A673 (cell line): ENCODE data around the gene SH2B3.

Experiments
- EZH2 ChIP-seq: fragments of 200-600 bp; sonication (generic); IDR thresholded peaks from 2 replicates; pipeline ENCODE4 v1.6.1; 2017; ENCODE audit warnings: borderline replicate concordance, low read depth, mild to moderate bottlenecking, mixed read lengths, antibody characterized with exemption, low read length; ENCODE audit not compliant: poor library complexity, severe bottlenecking
- TF ChIP-seq, protein P1 (sequence below): fragments of 300-800, 200-600 bp; sonication (generic); conservative IDR thresholded peaks from 2 replicates; pipeline ENCODE4 v1.5.1; 2017; ENCODE audit warnings: low read depth, mild to moderate bottlenecking, antibody characterized with exemption, low read length, moderate library complexity, mixed read lengths

DNA sequence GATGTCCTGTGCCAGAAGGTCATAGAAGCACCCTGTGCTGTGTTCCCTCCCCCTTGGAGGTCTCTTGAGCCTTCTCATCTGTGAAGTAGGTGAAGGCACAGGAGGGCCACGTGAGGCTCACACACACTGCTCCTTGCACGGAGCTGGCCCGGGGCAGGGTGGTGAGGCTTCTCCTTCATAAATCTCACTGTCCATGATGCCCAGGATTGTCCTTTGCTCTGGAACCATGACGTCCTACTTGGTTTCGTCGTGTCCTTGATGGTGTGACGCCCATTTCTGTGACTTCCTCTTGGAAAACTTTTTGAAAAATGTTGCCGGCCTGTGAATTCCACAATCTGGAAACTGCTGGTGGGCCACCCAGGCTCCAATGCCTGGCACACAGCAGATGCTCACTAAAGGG lies 34.4 kb downstream of the SH2B3 start:
- TF ChIP-seq, protein P1, sequence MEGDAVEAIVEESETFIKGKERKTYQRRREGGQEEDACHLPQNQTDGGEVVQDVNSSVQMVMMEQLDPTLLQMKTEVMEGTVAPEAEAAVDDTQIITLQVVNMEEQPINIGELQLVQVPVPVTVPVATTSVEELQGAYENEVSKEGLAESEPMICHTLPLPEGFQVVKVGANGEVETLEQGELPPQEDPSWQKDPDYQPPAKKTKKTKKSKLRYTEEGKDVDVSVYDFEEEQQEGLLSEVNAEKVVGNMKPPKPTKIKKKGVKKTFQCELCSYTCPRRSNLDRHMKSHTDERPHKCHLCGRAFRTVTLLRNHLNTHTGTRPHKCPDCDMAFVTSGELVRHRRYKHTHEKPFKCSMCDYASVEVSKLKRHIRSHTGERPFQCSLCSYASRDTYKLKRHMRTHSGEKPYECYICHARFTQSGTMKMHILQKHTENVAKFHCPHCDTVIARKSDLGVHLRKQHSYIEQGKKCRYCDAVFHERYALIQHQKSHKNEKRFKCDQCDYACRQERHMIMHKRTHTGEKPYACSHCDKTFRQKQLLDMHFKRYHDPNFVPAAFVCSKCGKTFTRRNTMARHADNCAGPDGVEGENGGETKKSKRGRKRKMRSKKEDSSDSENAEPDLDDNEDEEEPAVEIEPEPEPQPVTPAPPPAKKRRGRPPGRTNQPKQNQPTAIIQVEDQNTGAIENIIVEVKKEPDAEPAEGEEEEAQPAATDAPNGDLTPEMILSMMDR: no peak
- TF ChIP-seq EZH2: no peak
